Choroid plexus epithelial cell (primary cell): Measurements from ENCODE around the gene EIF1AD.
"Not testable (repeated sequence)": the region's sequence is repeated elsewhere in the genome, so short reads cannot be mapped to it uniquely, and the experiment has no call there.

Source experiments
- DNase-seq: peaks from one replicate; pipeline ENCODE4 v3.0.0-alpha.2; 2010; ENCODE audit warnings: low read depth
- H3K4me3 ChIP-seq: 2 replicates; pipeline ENCODE4 v1.5.1; 2011; ENCODE audit warnings: low read depth, mild to moderate bottlenecking, control low read depth, low read length, moderate library complexity
- TF ChIP-seq, protein P1 (sequence below): conservative IDR thresholded peaks from 2 replicates; pipeline ENCODE4 v1.5.1; 2011; ENCODE audit warnings: low read depth, mild to moderate bottlenecking, control low read depth, inconsistent platforms, low read length, moderate library complexity

EIF1AD gene

GRCh38 chr11:66012946-66013761 is 11.2 kb upstream of the EIF1AD start:
- no peak overlapping the region for H3K4me3 ChIP-seq
- no peak for DNase-seq
- TF ChIP-seq, protein P1, sequence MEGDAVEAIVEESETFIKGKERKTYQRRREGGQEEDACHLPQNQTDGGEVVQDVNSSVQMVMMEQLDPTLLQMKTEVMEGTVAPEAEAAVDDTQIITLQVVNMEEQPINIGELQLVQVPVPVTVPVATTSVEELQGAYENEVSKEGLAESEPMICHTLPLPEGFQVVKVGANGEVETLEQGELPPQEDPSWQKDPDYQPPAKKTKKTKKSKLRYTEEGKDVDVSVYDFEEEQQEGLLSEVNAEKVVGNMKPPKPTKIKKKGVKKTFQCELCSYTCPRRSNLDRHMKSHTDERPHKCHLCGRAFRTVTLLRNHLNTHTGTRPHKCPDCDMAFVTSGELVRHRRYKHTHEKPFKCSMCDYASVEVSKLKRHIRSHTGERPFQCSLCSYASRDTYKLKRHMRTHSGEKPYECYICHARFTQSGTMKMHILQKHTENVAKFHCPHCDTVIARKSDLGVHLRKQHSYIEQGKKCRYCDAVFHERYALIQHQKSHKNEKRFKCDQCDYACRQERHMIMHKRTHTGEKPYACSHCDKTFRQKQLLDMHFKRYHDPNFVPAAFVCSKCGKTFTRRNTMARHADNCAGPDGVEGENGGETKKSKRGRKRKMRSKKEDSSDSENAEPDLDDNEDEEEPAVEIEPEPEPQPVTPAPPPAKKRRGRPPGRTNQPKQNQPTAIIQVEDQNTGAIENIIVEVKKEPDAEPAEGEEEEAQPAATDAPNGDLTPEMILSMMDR, result no peak

GRCh38 chr11:66012371-66012945 is 10.5 kb upstream of the EIF1AD start:
- TF ChIP-seq, protein P1, result no peak
- H3K4me3 ChIP-seq, result no peak overlapping the region
- no peak for DNase-seq

- DNase-seq, result no peak
- no peak within 1 kb of the TSS for H3K4me3 ChIP-seq
- TF ChIP-seq, protein P1, result no peak
Observed at GRCh38 chr11:66011785-66012303, 9.9 kb upstream of the EIF1AD start, which contains the start of gene CST6. Gene CST6, plus strand, starts transcription at chr11:66012008. Its CDS starts 37 bp downstream, at chr11:66012045.

- TF ChIP-seq, protein P1, result no peak
- peak; percentile 36 for DNase-seq
- no peak overlapping the region for H3K4me3 ChIP-seq
Observed at GRCh38 chr11:66011239-66011784, 9.4 kb upstream of the EIF1AD start.

DNA sequence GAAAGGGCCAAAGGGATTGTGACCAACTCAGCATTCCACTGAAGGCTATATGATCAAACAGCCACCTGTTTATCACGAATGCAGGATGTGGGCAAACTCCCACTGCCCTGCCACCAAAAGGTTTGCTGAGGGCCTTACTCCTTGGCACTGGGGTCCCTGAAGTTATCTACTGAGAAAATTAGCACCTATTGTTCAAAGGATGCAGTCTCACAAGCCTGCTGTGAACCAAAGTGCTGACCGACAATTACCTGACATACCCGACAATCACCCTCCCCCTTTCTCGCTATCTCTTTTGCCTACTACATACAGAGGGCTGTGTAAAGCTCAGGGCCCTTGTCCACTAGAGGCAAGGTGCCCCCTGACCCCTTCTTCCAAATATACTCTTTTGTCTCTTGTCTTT is 8.1 kb upstream of the EIF1AD start:
- DNase-seq, H3K4me3 ChIP-seq: not testable (repeated sequence)

DNA sequence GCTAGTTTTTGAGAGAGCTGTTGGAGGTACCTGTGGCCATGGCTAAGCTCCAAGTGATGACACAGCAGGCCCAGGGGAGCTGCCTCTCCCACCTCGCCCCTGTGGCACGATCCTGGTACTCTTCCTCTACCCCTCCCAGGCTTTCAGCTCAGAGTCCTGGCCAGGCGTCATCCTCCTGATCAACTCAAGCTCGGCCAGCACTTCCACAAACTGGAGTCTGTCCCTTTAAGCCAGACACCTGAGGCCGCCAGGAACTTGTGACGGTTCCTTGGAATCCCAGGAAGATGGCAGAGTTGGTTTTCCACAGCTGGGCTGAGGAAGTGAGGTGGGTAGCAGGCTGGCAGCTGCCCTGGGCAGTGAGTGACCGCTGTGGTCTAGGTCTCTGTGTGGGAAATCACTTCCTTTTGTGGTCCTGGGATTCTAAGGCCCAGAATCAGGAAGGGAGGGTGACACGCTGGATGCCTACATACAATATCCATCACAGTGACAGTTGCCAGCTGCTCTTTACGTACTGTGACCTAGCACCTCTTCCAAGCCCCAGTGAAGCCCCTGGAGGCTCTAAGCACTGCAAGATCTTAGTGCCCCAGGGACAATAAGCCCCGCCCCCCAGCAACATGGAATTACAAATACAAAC is 6.6 kb upstream of the EIF1AD start:
- no peak overlapping the region for H3K4me3 ChIP-seq
- TF ChIP-seq, protein P1, result no peak
- DNase-seq, result no peak

DNA sequence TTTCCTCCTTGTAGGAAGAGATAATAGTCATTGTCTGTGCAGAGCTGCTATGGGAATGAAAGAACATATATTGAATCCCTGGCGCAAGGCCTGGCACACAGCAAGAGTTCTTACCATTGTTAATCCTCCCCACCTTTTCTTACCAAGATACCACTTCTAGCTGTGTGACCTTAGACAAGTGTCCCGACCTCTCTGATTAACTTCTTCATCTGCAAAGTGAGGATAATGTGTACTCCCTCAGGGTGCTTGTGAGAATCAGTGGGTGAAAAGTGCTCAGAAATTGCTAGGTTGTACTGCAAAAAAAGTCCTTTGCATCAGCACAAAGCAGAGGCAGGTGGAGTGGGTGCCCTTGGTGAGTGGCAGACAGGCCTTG is 6.1 kb upstream of the EIF1AD start:
- TF ChIP-seq, protein P1, result no peak
- no peak for DNase-seq
- H3K4me3 ChIP-seq, result no peak overlapping the region
